Stimulated activated CD4-positive, alpha-beta T cell treated with anti-CD3 and anti-CD28 coated beads, Interleukin-12 subunit alpha, Interleukin-12 subunit beta, amount 100 ng/mL, for 4 hours (primary cell): Measurements from ENCODE around the gene ATP8B3.

Experiments
- DNase-seq: peaks from one replicate; pipeline ENCODE4 v3.0.0-alpha.2; 2020

ATP8B3 gene

GRCh38 chr19:1811942-1812425, at the start of gene ATP8B3:
ATP8B3 (minus strand) TSS chr19:1812276; CDS start chr19:1811736, 540 bp downstream.
- peak; percentile 72 for DNase-seq

GRCh38 chr19:1861599-1862031, 49.5 kb upstream of the ATP8B3 start:
- DNase-seq, result no peak

GRCh38 chr19:1860821-1861598, 48.9 kb upstream of the ATP8B3 start:
- no peak for DNase-seq

- DNase-seq, result no peak
Measured at GRCh38 chr19:1860042-1860775, 48.1 kb upstream of the ATP8B3 start.

- DNase-seq, result no peak
Measured at GRCh38 chr19:1859331-1859781, 47.3 kb upstream of the ATP8B3 start.

GRCh38 chr19:1858412-1859081, 46.5 kb upstream of the ATP8B3 start:
- no peak for DNase-seq

GRCh38 chr19:1857648-1858326, 45.7 kb upstream of the ATP8B3 start:
- no peak for DNase-seq

GRCh38 chr19:1856698-1857603, 44.9 kb upstream of the ATP8B3 start:
- peak; percentile 52 for DNase-seq

GRCh38 chr19:1856345-1856697, 44.2 kb upstream of the ATP8B3 start:
- DNase-seq, result no peak

GRCh38 chr19:1855828-1856255, 43.8 kb upstream of the ATP8B3 start:
- DNase-seq, result no peak

GRCh38 chr19:1855040-1855827, 43.2 kb upstream of the ATP8B3 start:
- DNase-seq, result peak; percentile 68

- no peak for DNase-seq
Measured at GRCh38 chr19:1854542-1855039, 42.5 kb upstream of the ATP8B3 start.

GRCh38 chr19:1854039-1854541, 42.0 kb upstream of the ATP8B3 start:
- no peak for DNase-seq

GRCh38 chr19:1853295-1854038, 41.4 kb upstream of the ATP8B3 start:
- DNase-seq, result peak; percentile 75

GRCh38 chr19:1852581-1853128, 40.6 kb upstream of the ATP8B3 start:
- DNase-seq, result no peak

- DNase-seq, result peak; percentile 62
Measured at GRCh38 chr19:1851654-1852580, 39.8 kb upstream of the ATP8B3 start.

- no peak for DNase-seq
Measured at GRCh38 chr19:1850809-1851653, 39.0 kb upstream of the ATP8B3 start.
